KOPT-K1 (cell line): ENCODE results near the gene PRSS57.
"Not testable (repeated sequence)": the region's sequence is repeated elsewhere in the genome, so short reads cannot be mapped to it uniquely, and the experiment has no call there.

Source experiments
- H3K27ac ChIP-seq: fragments of 200-600 bp; sonication (generic); 2 replicates; pipeline ENCODE4 v1.5.1; 2016; ENCODE audit warnings: antibody characterized with exemption, mild to moderate bottlenecking, low read depth, low read length; ENCODE audit not compliant: poor library complexity, severe bottlenecking
- H3K36me3 ChIP-seq: fragments of 200-600 bp; sonication (generic); 2 replicates; pipeline ENCODE4 v1.5.1; 2017; ENCODE audit warnings: antibody characterized with exemption, mild to moderate bottlenecking, low read length, moderate library complexity; ENCODE audit not compliant: insufficient read depth
- H3K9me3 ChIP-seq: fragments of 200-600 bp; sonication (generic); 2 replicates; pipeline ENCODE4 v1.5.1; 2017; ENCODE audit warnings: antibody characterized with exemption, low read length, mild to moderate bottlenecking; ENCODE audit not compliant: insufficient read depth, poor library complexity, severe bottlenecking

Gene PRSS57

GRCh38 chr19:695352-695949 is at the start of gene PRSS57:
Gene PRSS57, minus strand, starts transcription at chr19:695452. Its CDS starts 22 bp downstream, at chr19:695430.
- no peaks in the 10 kb centered on the region for H3K36me3 ChIP-seq
- H3K27ac ChIP-seq: peak within 1 kb of the TSS; percentile 68
- no peaks in the 10 kb centered on the region for H3K9me3 ChIP-seq

DNA sequence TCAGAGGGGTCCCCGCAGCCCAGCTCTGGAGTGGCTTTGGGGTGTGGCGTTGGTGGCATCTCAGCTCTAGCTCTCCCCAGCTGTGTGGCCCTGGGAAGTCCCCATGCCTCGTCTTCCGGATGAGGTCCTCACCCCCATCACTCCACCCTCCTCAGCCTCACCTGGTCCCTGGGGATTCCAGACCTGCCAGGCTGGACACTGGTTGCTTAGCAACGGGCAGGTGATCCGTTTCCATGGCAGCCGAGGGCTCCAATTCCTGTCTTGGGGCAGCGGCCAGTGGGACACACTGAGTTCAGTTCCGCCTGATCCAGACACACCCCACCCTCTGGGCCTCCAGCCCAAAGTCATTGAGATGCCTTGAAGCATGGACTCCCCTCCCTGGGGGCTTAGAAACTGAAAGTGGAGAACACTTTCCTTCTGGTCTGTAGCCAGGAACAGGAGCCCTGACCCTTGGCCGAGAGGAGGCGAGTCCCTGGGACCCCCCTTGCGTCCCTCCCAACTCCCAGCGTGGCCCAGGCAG is 48.0 kb upstream of the PRSS57 start:
- Histone ChIP-seq H3K9me3 (peaks cover 18% of the 10 kb centered on the region), H3K27ac (no peak overlapping the region), H3K36me3 (no peaks in the 10 kb centered on the region)

- Histone ChIP-seq H3K27ac (no peak overlapping the region), H3K9me3 (peaks cover 12% of the 10 kb centered on the region), H3K36me3 (no peaks in the 10 kb centered on the region)
These were observed 47.4 kb upstream of the PRSS57 start for GRCh38 chr19:742540-743075.

DNA sequence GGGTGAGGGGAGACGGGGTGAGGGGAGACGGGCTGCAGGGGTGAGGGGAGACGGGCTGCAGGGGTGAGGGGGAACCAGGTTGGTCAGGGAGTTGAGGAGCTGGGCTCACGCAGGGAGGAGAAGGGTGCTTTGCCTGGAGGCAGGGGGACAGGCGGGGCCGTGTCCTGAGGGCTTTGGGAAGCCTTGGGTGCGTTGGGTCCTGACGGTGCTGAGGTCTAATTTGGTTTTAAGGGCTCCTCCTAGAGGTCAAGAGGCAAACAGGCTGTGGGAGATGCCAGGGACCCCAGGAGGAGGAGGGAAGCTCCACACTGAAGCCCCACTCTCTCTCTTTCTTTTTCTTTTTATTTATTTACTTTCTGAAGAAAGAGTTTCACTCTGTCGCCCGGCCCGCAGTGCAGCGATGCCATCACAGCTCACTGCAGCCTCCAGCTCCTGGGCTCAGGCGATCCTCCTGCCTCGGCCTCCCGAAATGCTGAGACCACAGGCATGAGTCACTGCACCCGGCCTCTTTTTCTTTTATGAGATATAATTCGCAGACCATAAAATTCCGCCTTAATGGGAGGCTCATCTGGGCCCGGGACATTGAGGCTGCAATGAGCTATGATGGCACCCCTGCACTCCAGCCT is 46.4 kb upstream of the PRSS57 start:
- Histone ChIP-seq H3K27ac (no peak overlapping the region), H3K9me3 (peaks cover 2% of the 10 kb centered on the region), H3K36me3 (no peaks in the 10 kb centered on the region)

- H3K27ac ChIP-seq, H3K36me3 ChIP-seq, H3K9me3 ChIP-seq: not testable (repeated sequence)
These were observed 45.7 kb upstream of the PRSS57 start for GRCh38 chr19:740816-741505.

- Histone ChIP-seq H3K9me3 (no peaks in the 10 kb centered on the region), H3K36me3 (no peaks in the 10 kb centered on the region), H3K27ac (no peak overlapping the region)
These were observed 44.9 kb upstream of the PRSS57 start for GRCh38 chr19:739998-740715.

DNA sequence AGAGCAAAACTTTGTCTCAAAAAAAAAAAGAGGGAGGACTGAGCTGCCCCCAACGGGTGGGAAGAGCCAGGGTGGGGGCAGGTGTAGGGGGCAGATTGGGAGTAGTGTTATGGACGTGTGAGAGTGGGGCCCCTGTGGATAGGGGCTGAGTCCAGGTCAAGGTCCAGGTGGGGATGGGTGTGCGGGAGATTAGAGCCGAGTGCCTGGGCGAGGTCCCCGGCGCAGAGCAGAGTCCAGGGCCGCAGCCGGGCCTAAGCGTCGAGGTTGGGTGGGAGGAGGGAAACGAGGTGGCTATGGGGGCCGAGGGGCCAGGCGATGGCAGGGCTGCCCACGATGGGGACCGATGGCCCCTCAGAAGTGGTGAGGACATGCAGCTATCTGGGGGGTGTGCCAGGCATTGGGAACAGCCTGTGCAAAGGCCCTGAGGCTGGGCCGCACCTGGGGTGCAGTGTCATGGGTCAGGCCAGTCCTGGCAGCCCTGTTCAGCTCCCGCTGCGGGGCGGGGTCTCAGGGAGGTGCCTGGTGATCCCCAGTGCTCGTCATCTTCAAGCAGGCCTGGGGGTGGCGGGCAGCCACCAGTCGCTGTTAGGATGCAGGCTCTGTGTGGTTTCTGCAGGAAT is 43.4 kb upstream of the PRSS57 start:
- H3K9me3 ChIP-seq: no peaks in the 10 kb centered on the region
- H3K36me3 ChIP-seq: no peaks in the 10 kb centered on the region
- H3K27ac ChIP-seq: no peak overlapping the region

- H3K36me3 ChIP-seq: no peaks in the 10 kb centered on the region
- H3K27ac ChIP-seq: no peak overlapping the region
- no peaks in the 10 kb centered on the region for H3K9me3 ChIP-seq
These were observed 42.4 kb upstream of the PRSS57 start for GRCh38 chr19:737591-738093.

DNA sequence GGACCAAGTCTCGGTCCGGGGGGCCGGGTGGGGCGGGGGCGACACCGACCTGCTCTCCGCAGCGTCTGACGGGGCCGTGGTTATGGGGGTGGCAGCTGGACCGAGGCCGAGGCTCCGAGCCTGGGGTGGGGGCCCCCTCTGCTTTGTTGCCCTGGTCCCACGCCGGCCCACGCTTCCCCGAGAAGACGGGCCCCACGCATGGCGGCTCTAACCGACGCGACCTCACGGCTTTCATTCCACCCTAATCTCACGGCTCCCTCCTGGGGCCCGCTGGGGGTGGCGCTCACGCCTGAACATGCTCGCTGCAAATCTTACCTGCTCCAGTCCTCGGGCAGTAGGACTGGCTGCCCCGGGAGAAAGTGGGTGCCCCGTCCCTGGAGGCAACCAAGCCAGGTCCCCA is 40.9 kb upstream of the PRSS57 start:
- Histone ChIP-seq H3K9me3 (no peaks in the 10 kb centered on the region), H3K36me3 (no peaks in the 10 kb centered on the region), H3K27ac (no peak overlapping the region)

DNA sequence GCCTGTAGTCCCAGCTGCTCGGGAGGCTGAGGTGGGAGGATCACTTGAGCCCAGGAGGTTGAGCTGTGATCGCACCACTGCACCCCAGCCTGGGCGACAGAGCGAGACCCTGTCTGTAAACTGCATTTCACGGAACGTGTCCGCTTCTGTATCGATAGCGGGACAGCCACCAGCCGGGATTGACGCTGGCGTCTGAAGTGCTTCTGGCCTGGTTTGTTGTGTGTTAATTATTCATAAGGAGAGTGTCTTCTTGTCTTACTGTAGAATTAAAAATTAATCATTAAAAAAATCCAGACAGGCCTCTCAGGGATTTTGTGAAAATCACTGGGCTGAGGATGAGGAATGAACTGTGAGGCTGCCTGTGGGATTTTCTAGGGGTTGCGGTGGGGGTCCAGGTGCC is 39.5 kb upstream of the PRSS57 start:
- H3K9me3 ChIP-seq: no peaks in the 10 kb centered on the region
- no peak overlapping the region for H3K27ac ChIP-seq
- no peaks in the 10 kb centered on the region for H3K36me3 ChIP-seq

DNA sequence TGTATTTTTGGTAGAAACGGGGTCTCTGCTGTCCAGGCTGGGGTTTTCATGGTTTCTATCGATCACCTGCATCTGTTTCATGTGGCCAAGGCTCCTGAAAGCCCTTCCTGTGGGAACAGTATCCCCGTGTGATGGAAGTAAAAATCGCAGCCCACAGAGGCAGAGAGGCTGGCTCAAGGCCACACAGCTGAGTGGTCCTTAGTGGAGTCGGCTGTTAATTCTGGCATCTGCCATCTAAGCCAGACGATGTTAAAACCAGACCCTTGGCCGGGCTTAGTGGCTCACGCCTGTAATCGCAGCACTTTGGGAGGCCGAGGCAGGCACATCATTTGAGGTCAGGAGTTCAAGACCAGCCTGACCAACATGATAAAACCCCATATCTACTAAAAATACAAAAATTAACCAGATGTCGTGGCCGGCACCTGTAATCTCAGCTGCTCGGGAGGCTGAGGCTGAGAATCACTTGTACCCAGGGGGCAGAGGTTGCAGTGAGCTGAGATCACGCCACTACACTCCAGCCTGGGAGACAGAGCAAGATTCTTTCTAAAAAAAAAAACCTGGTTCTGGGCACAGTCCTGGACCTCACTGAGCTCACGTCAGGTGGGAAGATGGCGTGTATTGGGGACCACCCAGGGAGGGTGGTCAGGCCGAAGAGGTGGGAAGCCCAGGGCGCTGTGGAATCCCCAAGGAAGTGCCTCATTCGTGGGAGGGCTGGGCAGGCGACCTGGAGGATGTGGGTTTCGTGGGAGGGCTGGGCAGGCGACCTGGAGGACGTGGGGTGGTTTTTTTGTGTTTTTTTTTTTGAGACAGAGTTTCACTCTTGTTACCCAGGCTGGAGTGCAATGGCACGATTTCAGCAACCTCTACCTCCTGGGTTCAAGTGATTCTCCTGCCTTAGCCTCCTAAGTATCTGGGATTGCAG is 37.2 kb upstream of the PRSS57 start:
- Histone ChIP-seq H3K9me3 (no peaks in the 10 kb centered on the region), H3K36me3 (no peaks in the 10 kb centered on the region), H3K27ac (no peak overlapping the region)

DNA sequence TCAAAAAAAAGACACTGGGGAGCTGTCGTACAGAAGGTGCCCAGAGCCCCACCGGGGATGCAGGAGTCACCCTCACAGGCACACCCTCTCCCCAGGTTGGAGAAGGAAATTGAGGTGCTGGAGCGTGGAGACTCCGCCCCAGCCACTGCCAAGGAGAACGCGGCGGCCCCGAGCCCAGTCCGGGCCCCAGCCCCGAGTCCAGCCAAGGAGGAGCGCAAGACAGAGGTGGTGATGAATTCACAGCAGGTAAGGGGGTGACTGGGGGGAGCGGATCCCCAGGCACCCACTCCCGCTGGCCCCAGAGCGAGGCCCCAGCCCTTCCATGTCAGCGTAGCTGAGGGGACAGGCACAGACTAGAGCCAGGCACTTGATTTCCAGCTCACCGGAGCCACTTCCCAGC is 35.7 kb upstream of the PRSS57 start:
- Histone ChIP-seq H3K27ac (no peak overlapping the region), H3K9me3 (no peaks in the 10 kb centered on the region), H3K36me3 (no peaks in the 10 kb centered on the region)

DNA sequence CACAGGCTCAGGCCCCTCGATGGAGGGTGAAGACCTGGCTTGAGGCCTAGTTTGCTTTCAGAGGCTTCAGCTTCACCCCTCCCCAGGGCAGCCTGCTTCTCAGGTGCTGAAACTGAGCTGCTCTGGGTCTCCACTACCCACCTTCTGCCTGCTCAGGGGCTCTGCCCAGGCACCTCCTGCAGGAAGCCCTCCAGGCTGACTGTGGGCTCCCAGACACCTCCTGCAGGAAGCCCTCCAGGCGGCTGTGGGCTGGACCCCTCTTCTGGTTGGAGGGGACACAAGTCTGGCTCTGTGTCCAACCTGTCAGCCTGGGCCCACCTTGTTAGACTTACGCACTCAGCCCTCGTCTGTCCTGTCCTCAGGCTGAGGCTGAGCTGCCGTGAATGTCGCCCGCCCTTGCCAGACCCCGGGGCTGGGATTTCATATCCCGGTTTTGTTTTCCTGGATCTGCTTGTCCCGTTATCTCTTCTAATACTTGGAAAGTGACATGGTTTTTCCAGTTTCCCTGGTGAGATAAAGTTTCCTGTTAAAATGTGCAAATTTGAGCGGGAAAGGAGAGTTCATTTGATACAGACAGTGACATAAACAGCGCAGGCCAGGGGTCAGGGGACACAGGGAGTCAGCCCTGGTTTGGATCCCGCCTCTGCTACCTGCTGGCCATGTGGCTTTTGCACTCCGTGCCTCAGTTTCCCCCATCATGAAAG is 34.9 kb upstream of the PRSS57 start:
- Histone ChIP-seq H3K36me3 (no peaks in the 10 kb centered on the region), H3K27ac (no peak overlapping the region)

More for the DNA sequence above, 34.9 kb upstream of the PRSS57 start:
- no peaks in the 10 kb centered on the region for H3K9me3 ChIP-seq
